ENCODE data around the gene ZNF883. TPM values are rescaled to one million over a fixed set of nuclear protein-coding genes. Genes with fewer than 3 reads are reported as not detected.

ZNF883 gene
- total and polyA plus RNA-seq, 2 experiments from 2014 or later, result 2.8 to 3.4 TPM

- Histone ChIP-seq H3K4me3 (no peak overlapping the region), H3K9me2 (replicated peaks; ENCODE audit: insufficient read depth) (no peaks in the 10 kb centered on the region), H3K9me3 (ENCODE audit: low read depth) (peaks cover 54% of the 10 kb centered on the region), H4K20me1 (ENCODE audit: insufficient read depth, poor library complexity, severe bottlenecking) (no peaks in the 10 kb centered on the region), H3K4me2 (no peak overlapping the region), H3K27ac (no peak overlapping the region), H3K27me3 (no peaks in the 10 kb centered on the region), H3K4me1 (ENCODE audit: insufficient read depth) (no peaks in the 10 kb centered on the region), H3K36me3 (replicated peaks; ENCODE audit: insufficient read depth, low read depth) (no peaks in the 10 kb centered on the region), H3K79me2 (no peaks in the 10 kb centered on the region), H2AFZ (no peak overlapping the region)
- 90% methylated on average over 8 of the region's 8 CpGs for WGBS (ENCODE audit: low lambda C conversion rate, missing lambda C conversion rate)
- DNase-seq (ENCODE audit: low spot score), result no peak
- TF ChIP-seq EZH2phosphoT487 (IDR thresholded peaks at IDR 0.05; ENCODE audit: low read depth, severe bottlenecking, unreplicated experiment) (no peak), CTCF (IDR thresholded peaks at IDR 0.05; ENCODE audit: poor library complexity) (no peak), EZH2 (IDR thresholded peaks at IDR 0.05; ENCODE audit: borderline replicate concordance) (no peak)
Observed at GRCh38 chr9:112997236-112997941, 14.6 kb downstream of the ZNF883 start.

GRCh38 chr9:112971415-112971814 is 40.6 kb downstream of the ZNF883 start:
- peak; percentile 13 for DNase-seq (ENCODE audit: low spot score)
- H3K4me1 ChIP-seq (ENCODE audit: insufficient read depth), result no peaks in the 10 kb centered on the region
- TF ChIP-seq EZH2phosphoT487 (IDR thresholded peaks at IDR 0.05; ENCODE audit: low read depth, severe bottlenecking, unreplicated experiment) (no peak), EZH2 (IDR thresholded peaks at IDR 0.05; ENCODE audit: borderline replicate concordance) (no peak), CTCF (IDR thresholded peaks at IDR 0.05; ENCODE audit: poor library complexity) (peak; percentile 21)

GRCh38 chr9:112970939-112971338 is 41.1 kb downstream of the ZNF883 start:
- TF ChIP-seq CTCF (IDR thresholded peaks at IDR 0.05; ENCODE audit: poor library complexity), result peak; percentile 23
- no peak for TF ChIP-seq EZH2 (IDR thresholded peaks at IDR 0.05; ENCODE audit: borderline replicate concordance)
- 53% methylated on average over 6 of the region's 6 CpGs for WGBS (ENCODE audit: low lambda C conversion rate, missing lambda C conversion rate)

More at GRCh38 chr9:112971415-112971814, 40.6 kb downstream of the ZNF883 start:
- Histone ChIP-seq H3K9me2 (replicated peaks; ENCODE audit: insufficient read depth) (no peaks in the 10 kb centered on the region), H3K9me3 (ENCODE audit: low read depth) (no peaks in the 10 kb centered on the region), H3K27ac (no peak overlapping the region), H3K27me3 (no peaks in the 10 kb centered on the region), H2AFZ (no peak overlapping the region), H3K4me2 (no peak overlapping the region), H3K4me3 (no peak overlapping the region), H3K36me3 (replicated peaks; ENCODE audit: insufficient read depth, low read depth) (no peaks in the 10 kb centered on the region), H4K20me1 (ENCODE audit: insufficient read depth, poor library complexity, severe bottlenecking) (no peaks in the 10 kb centered on the region), H3K79me2 (no peaks in the 10 kb centered on the region)
- 21% methylated on average over 5 of the region's 5 CpGs for WGBS (ENCODE audit: low lambda C conversion rate, missing lambda C conversion rate)

More at GRCh38 chr9:112970939-112971338, 41.1 kb downstream of the ZNF883 start:
- Histone ChIP-seq H2AFZ (no peak overlapping the region), H3K4me1 (ENCODE audit: insufficient read depth) (no peaks in the 10 kb centered on the region), H3K4me3 (no peak overlapping the region), H4K20me1 (ENCODE audit: insufficient read depth, poor library complexity, severe bottlenecking) (no peaks in the 10 kb centered on the region), H3K4me2 (no peak overlapping the region), H3K9me3 (ENCODE audit: low read depth) (no peaks in the 10 kb centered on the region), H3K79me2 (no peaks in the 10 kb centered on the region), H3K9me2 (replicated peaks; ENCODE audit: insufficient read depth) (no peaks in the 10 kb centered on the region), H3K36me3 (replicated peaks; ENCODE audit: insufficient read depth, low read depth) (no peaks in the 10 kb centered on the region), H3K27me3 (no peaks in the 10 kb centered on the region), H3K27ac (no peak overlapping the region)
- no peak for DNase-seq (ENCODE audit: low spot score)
